WTC11 (cell line): ENCODE results near the gene TOMM7. TPM values are rescaled to one million over a fixed set of nuclear protein-coding genes. Genes with fewer than 3 reads are reported as not detected.

ENCODE experiments used
- ATAC-seq: fragments of 200-7000 bp; cut with Tn5 transposase; 2 replicates; pipeline ENCODE4 v1.10.0; 2021; ENCODE audit warnings: mild to moderate bottlenecking, moderate library complexity
- CTCF ChIA-PET: fragments of 300-600 bp; sonication (Branson Sonifier 250); formaldehyde crosslinking; loops from one replicate; lab custom pipeline; 2021; ENCODE audit warnings: antibody characterized with exemption; lab: Charles Lee
- POLR2A ChIA-PET: fragments of 350-600 bp; sonication (Branson Sonifier 250); formaldehyde crosslinking; loops from one replicate; lab custom pipeline; 2021; ENCODE audit warnings: antibody characterized with exemption; lab: Charles Lee
- DNase-seq: peaks from one replicate; pipeline ENCODE4 v3.0.0; 2021; ENCODE audit warnings: low spot score
- H3K27ac Mint-ChIP-seq: 2 replicates; pipeline ENCODE4 v1.8.0; 2021; ENCODE audit warnings: mixed read lengths
- H3K27me3 Mint-ChIP-seq: 2 replicates; pipeline ENCODE4 v1.8.0; 2021; ENCODE audit warnings: low read depth, mild to moderate bottlenecking, moderate library complexity, mixed read lengths
- H3K36me3 Mint-ChIP-seq: 2 replicates; pipeline ENCODE4 v1.8.0; 2021; ENCODE audit warnings: mixed read lengths
- H3K4me1 Mint-ChIP-seq: 2 replicates; pipeline ENCODE4 v1.8.0; 2022; ENCODE audit warnings: mixed read lengths
- H3K4me3 Mint-ChIP-seq: 2 replicates; pipeline ENCODE4 v1.8.0; 2021; ENCODE audit warnings: mild to moderate bottlenecking, moderate library complexity, mixed read lengths
- H3K9me3 Mint-ChIP-seq: 2 replicates; pipeline ENCODE4 v1.8.0; 2021; ENCODE audit warnings: mixed read lengths
- AR ChIP-seq: fragments of 250-450 bp; sonication (Bioruptor Pico); IDR thresholded peaks from 2 replicates; pipeline ENCODE4 v1.9.0; 2021; ENCODE audit warnings: mild to moderate bottlenecking
- ATF3 ChIP-seq: sonication (generic); formaldehyde crosslinking; conservative IDR thresholded peaks from 2 replicates; pipeline ENCODE4 v1.8.1; 2022; ENCODE audit warnings: mild to moderate bottlenecking, missing genetic modification reagents
- E2F1 ChIP-seq: sonication (generic); formaldehyde crosslinking; IDR thresholded peaks from 2 replicates; pipeline ENCODE4 v1.8.0; 2022; ENCODE audit warnings: mild to moderate bottlenecking, missing genetic modification reagents
- ESRRA ChIP-seq: sonication (generic); formaldehyde crosslinking; IDR thresholded peaks from 2 replicates; pipeline ENCODE4 v1.8.1; 2022; ENCODE audit warnings: mild to moderate bottlenecking, missing genetic modification reagents, borderline replicate concordance
- FOXP4 ChIP-seq: sonication (generic); formaldehyde crosslinking; IDR thresholded peaks from 2 replicates; pipeline ENCODE4 v1.8.0; 2022; ENCODE audit warnings: mild to moderate bottlenecking, missing genetic modification reagents
- GTF2I ChIP-seq: fragments of 250-450 bp; sonication (Bioruptor Pico); conservative IDR thresholded peaks from 2 replicates; pipeline ENCODE4 v1.4.0; 2021; ENCODE audit warnings: mild to moderate bottlenecking
- IRF2 ChIP-seq: sonication (generic); formaldehyde crosslinking; IDR thresholded peaks from 2 replicates; pipeline ENCODE4 v1.8.0; 2022; ENCODE audit warnings: low read depth, missing genetic modification reagents, borderline replicate concordance
- KAT7 ChIP-seq: sonication (generic); formaldehyde crosslinking; IDR thresholded peaks from 2 replicates; pipeline ENCODE4 v1.8.1; 2023; ENCODE audit warnings: missing genetic modification reagents, mild to moderate bottlenecking, borderline replicate concordance
- MLX ChIP-seq: sonication (generic); formaldehyde crosslinking; IDR thresholded peaks from 2 replicates; pipeline ENCODE4 v1.8.1; 2023; ENCODE audit warnings: mild to moderate bottlenecking, missing genetic modification reagents, moderate library complexity
- NFE2L1 ChIP-seq: sonication (generic); formaldehyde crosslinking; IDR thresholded peaks from 2 replicates; pipeline ENCODE4 v1.8.1; 2023; ENCODE audit warnings: missing genetic modification reagents
- NR2C2 ChIP-seq: sonication (generic); formaldehyde crosslinking; IDR thresholded peaks from 2 replicates; pipeline ENCODE4 v1.8.0; 2022; ENCODE audit warnings: mild to moderate bottlenecking, missing genetic modification reagents
- OVOL2 ChIP-seq: fragments of 250-450 bp; sonication (Bioruptor Pico); IDR thresholded peaks from 2 replicates; pipeline ENCODE4 v1.9.0; 2021; ENCODE audit warnings: mild to moderate bottlenecking, borderline replicate concordance
- PREB ChIP-seq: sonication (generic); formaldehyde crosslinking; IDR thresholded peaks from 2 replicates; pipeline ENCODE4 v1.8.1; 2022; ENCODE audit warnings: mild to moderate bottlenecking, missing genetic modification reagents, moderate library complexity, borderline replicate concordance
- PRRX2 ChIP-seq: fragments of 250-450 bp; sonication (Bioruptor Pico); IDR thresholded peaks from 2 replicates; pipeline ENCODE4 v1.8.0; 2021; ENCODE audit warnings: mild to moderate bottlenecking
- RORB ChIP-seq: fragments of 250-450 bp; sonication (Bioruptor Pico); IDR thresholded peaks from 2 replicates; pipeline ENCODE4 v1.9.0; 2021; ENCODE audit warnings: mild to moderate bottlenecking
- SP1 ChIP-seq: sonication (generic); formaldehyde crosslinking; conservative IDR thresholded peaks from 2 replicates; pipeline ENCODE4 v1.8.1; 2022; ENCODE audit warnings: missing genetic modification reagents
- TCF7 ChIP-seq: sonication (generic); formaldehyde crosslinking; IDR thresholded peaks from 2 replicates; pipeline ENCODE4 v1.8.0; 2022; ENCODE audit warnings: mild to moderate bottlenecking, low read depth, missing genetic modification reagents, moderate library complexity
- ZNF281 ChIP-seq: sonication (generic); formaldehyde crosslinking; IDR thresholded peaks from 2 replicates; pipeline ENCODE4 v1.8.0; 2023; ENCODE audit warnings: mild to moderate bottlenecking, missing genetic modification reagents
- ZNF423 ChIP-seq: fragments of 250-450 bp; sonication (Bioruptor Pico); IDR thresholded peaks from 2 replicates; pipeline ENCODE4 v2.1.2; 2022; ENCODE audit warnings: mild to moderate bottlenecking, moderate library complexity
- ZNF671 ChIP-seq: fragments of 250-450 bp; sonication (Bioruptor Pico); IDR thresholded peaks from 2 replicates; pipeline ENCODE4 v1.8.0; 2021; ENCODE audit warnings: mild to moderate bottlenecking
- total RNA-seq: library from RNA; stranded (reverse); gene quantifications from 3 replicates; pipeline ENCODE4 v1.2.3, GENCODE V29; 2021

The TOMM7 gene
- total RNA-seq, 1 experiment from 2014 or later: 500 TPM

GRCh38 chr7:22810843-22811242, 11.8 kb downstream of the TOMM7 start:
- Mint-ChIP-seq H3K36me3 (peaks cover 36% of the 10 kb centered on the region), H3K4me3 (no peak overlapping the region), H3K27me3 (no peaks in the 10 kb centered on the region), H3K4me1 (peaks cover 84% of the 10 kb centered on the region), H3K27ac (peak overlapping the region; percentile 98), H3K9me3 (no peaks in the 10 kb centered on the region)
- ChIA-PET POLR2A (interaction anchor here (1.3 to 1.4 kb wide), 2 partner anchors 10 to 49 kb away, joined by 4 read pairs; no protein-coding TSS in a partner anchor), CTCF (interaction anchor here (0.9 to 3.2 kb wide), 10 partner anchors 8 to 275 kb away, joined by 3 to 21 read pairs (median 6); partner anchors contain the start of gene TOMM7)
- peak; percentile 52 for ATAC-seq
- peak; percentile 4; the same call in 1 of the 2 replicates for TF ChIP-seq AR (CRISPR knock-in tag)
- no peak for TF ChIP-seq IRF2
- peak; percentile 87 for TF ChIP-seq NFE2L1 (CRISPR knock-in tag)
- TF ChIP-seq MLX (CRISPR knock-in tag): no peak
- TF ChIP-seq FOXP4: no peak
- no peak for TF ChIP-seq E2F1 (CRISPR knock-in tag)
- peak; percentile 58; the same call in 1 of the 2 replicates for TF ChIP-seq ZNF671 (CRISPR knock-in tag)
- no peak for TF ChIP-seq PRRX2 (CRISPR knock-in tag)
- TF ChIP-seq PREB (CRISPR knock-in tag): no peak
- no peak for TF ChIP-seq ATF3
- no peak for TF ChIP-seq GTF2I
- DNase-seq: no peak

GRCh38 chr7:22809902-22810642, 12.6 kb downstream of the TOMM7 start:
- Mint-ChIP-seq H3K4me1 (peaks cover 86% of the 10 kb centered on the region), H3K27me3 (no peaks in the 10 kb centered on the region), H3K4me3 (no peak overlapping the region), H3K27ac (peak overlapping the region; percentile 98), H3K36me3 (peaks cover 29% of the 10 kb centered on the region), H3K9me3 (no peaks in the 10 kb centered on the region)
- peak; percentile 1; the same call in 1 of the 2 replicates for ATAC-seq
- no peak for DNase-seq
- CTCF ChIA-PET: interaction anchor here (0.9 to 3.2 kb wide), 10 partner anchors 8 to 276 kb away, joined by 3 to 21 read pairs (median 6); partner anchors contain the start of gene TOMM7
- POLR2A ChIA-PET: interaction anchor here (1.3 to 1.4 kb wide), 2 partner anchors 10 to 50 kb away, joined by 4 read pairs; no protein-coding TSS in a partner anchor
- TF ChIP-seq OVOL2 (CRISPR knock-in tag) (no peak), TCF7 (CRISPR knock-in tag) (no peak), NR2C2 (no peak), ESRRA (CRISPR knock-in tag) (no peak), KAT7 (no peak), ZNF423 (CRISPR knock-in tag) (no peak), ZNF281 (CRISPR knock-in tag) (no peak), IRF2 (no peak), SP1 (CRISPR knock-in tag) (no peak), RORB (CRISPR knock-in tag) (no peak)
